ENCODE results near the gene HIVEP3.

The HIVEP3 gene

DNA sequence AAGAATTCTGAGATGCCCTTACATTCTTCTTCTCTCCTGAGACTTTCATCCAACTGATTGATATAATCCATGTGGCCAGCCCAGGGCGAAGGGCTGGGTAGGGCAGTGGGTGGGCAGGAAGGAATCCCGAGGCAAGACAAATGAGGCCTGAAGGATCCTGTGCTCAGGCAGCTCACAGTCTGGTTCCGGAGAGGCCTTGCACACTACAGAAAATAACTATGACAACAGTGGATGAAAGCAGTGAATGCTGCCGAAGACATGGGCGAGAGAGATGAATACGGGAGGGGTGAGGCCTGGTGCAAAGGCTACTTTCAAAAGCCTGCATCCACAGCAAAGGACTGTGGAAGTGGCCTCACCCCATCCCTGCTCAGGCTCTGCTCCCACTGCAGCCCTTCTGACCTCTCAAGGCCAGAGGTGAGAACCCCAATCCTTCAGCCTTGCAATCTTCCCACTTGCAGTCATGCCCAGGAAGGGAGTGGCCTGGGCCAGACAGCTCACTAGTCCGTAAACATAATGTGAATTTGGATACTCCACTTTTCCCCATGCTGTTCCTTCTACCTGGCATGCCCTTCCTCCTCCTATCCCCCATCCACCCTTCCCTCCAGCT lies 250.6 kb downstream of the HIVEP3 start:
- TF ChIP-seq, protein P1, sequence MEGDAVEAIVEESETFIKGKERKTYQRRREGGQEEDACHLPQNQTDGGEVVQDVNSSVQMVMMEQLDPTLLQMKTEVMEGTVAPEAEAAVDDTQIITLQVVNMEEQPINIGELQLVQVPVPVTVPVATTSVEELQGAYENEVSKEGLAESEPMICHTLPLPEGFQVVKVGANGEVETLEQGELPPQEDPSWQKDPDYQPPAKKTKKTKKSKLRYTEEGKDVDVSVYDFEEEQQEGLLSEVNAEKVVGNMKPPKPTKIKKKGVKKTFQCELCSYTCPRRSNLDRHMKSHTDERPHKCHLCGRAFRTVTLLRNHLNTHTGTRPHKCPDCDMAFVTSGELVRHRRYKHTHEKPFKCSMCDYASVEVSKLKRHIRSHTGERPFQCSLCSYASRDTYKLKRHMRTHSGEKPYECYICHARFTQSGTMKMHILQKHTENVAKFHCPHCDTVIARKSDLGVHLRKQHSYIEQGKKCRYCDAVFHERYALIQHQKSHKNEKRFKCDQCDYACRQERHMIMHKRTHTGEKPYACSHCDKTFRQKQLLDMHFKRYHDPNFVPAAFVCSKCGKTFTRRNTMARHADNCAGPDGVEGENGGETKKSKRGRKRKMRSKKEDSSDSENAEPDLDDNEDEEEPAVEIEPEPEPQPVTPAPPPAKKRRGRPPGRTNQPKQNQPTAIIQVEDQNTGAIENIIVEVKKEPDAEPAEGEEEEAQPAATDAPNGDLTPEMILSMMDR (IDR thresholded peaks at IDR 0.05; ENCODE audit: unreplicated experiment in 3 of 3) = no peak
- Mint-ChIP-seq H3K27me3 (ENCODE audit: low read depth) (peaks cover 22% of the 10 kb centered on the region), H3K4me3 (no peak overlapping the region), H3K36me3 (ENCODE audit: low read depth) (no peaks in the 10 kb centered on the region), H3K27ac (no peak overlapping the region), H3K4me1 (peaks cover 63% of the 10 kb centered on the region), H3K9me3 (no peaks in the 10 kb centered on the region)

- Mint-ChIP-seq H3K4me1 (peaks cover 53% of the 10 kb centered on the region), H3K36me3 (ENCODE audit: low read depth) (no peaks in the 10 kb centered on the region), H3K4me3 (peak overlapping the region in 1 of 3 experiments; percentile 37), H3K27me3 (ENCODE audit: low read depth) (peaks cover 22% of the 10 kb centered on the region), H3K9me3 (no peaks in the 10 kb centered on the region), H3K27ac (peak overlapping the region in 1 of 3 experiments; percentile 3)
- TF ChIP-seq, protein P1 (IDR thresholded peaks at IDR 0.05; ENCODE audit: unreplicated experiment in 3 of 3) = no peak
Observed at GRCh38 chr1:41666981-41667631, 251.6 kb downstream of the HIVEP3 start.

DNA sequence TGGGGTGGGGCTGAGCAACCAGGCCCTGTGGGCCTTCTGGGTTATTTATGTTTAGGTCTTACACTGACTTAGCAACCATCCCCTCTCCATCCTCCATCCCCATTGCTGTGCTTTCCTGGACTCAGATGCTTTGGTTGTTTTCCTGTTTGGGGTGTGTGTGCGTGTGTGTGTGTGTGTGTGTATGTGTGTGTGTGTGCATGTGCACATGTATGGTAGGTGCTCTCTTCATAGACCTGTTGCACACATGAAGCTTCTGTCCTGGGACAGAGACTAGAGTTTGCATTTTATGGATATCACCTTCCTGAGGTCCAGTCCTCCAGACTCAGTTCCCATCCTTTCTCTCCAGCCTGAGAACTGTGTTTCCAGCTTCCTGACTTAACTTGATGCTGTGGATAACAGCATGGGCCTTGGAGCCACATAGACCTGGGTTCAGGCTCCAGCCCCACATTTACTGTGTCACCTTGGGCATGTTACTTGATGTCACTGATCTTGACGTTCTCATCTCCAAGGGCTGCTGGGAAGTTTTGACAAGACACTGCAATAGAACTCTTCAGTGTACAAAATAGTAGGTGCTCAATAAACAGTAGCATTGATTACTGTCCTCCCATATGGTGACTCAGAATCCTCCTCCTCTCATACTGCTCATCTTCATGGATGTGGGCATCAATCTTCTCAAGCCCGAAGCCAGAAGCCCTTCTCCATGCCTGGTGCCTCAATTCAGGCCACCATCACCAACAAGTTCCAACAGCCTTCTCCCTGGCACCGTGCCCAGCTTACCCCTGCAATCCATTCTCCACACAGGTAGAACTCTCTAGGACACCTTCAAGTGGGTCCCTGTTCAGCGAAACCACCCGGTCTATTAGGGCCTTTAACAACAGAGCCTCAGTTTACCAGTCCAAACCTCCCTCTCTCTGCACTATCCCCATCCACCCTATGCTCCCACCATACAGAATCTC lies 252.5 kb downstream of the HIVEP3 start:
- H3K27ac Mint-ChIP-seq = peak overlapping the region in 1 of 3 experiments; percentile 32
- H3K9me3 Mint-ChIP-seq = no peaks in the 10 kb centered on the region
- peaks cover 26% of the 10 kb centered on the region for H3K27me3 Mint-ChIP-seq (ENCODE audit: low read depth)
- no peaks in the 10 kb centered on the region for H3K36me3 Mint-ChIP-seq (ENCODE audit: low read depth)
- TF ChIP-seq, protein P1 (IDR thresholded peaks at IDR 0.05; ENCODE audit: unreplicated experiment in 3 of 3) = no peak
- H3K4me1 Mint-ChIP-seq = peaks cover 45% of the 10 kb centered on the region
- peak overlapping the region in 2 of 3 experiments; percentile 9 to 27 for H3K4me3 Mint-ChIP-seq

GRCh38 chr1:41664861-41665640 lies 253.7 kb downstream of the HIVEP3 start:
- no peaks in the 10 kb centered on the region for H3K9me3 Mint-ChIP-seq
- TF ChIP-seq, protein P1 (IDR thresholded peaks at IDR 0.05; ENCODE audit: unreplicated experiment in 3 of 3) = no peak
- peak overlapping the region in 1 of 3 experiments; percentile 10 for H3K27ac Mint-ChIP-seq
- H3K27me3 Mint-ChIP-seq (ENCODE audit: low read depth) = peaks cover 36% of the 10 kb centered on the region
- peak overlapping the region in 2 of 3 experiments; percentile 14 to 26 for H3K4me3 Mint-ChIP-seq
- H3K36me3 Mint-ChIP-seq (ENCODE audit: low read depth) = no peaks in the 10 kb centered on the region
- peaks cover 42% of the 10 kb centered on the region for H3K4me1 Mint-ChIP-seq

DNA sequence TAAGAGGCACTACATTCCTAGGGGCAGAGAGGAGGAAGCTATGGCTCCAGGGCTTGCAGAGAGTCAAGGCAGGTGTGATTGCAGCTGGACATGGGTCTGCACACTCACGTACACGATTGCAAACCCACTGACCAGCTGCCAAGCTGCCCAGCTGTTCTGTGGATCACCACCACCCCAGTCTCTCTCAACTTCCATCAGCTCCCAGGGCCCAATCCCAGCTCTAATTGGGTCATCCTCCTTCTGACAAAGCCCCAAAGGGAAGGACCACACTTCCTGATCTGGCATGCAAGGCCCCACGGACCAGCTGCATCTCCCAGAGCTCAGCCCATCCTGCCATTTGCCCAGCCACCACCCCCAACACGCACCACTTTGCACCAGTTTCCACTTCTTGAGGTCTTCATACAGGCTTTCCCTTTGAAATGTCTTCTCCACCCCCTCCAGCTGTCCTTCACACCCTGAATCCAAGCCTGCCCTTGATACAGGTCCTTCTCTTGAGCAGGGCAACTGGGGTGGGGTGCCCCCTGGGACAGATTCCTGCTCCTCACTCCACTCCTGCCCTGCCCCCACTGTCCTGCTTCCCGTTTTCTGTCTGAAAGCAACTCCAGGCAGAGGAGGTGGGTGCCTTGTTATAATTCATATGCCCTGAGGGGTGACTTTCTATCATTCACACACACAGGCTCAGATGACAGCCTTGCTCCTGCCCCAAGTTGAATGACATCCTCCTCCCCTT lies 254.9 kb downstream of the HIVEP3 start:
- Mint-ChIP-seq H3K9me3 (no peaks in the 10 kb centered on the region), H3K36me3 (ENCODE audit: low read depth) (no peaks in the 10 kb centered on the region), H3K4me3 (peak overlapping the region; percentile 72 to 86 (median 72)), H3K27ac (peak overlapping the region in 2 of 3 experiments; percentile 11 to 67), H3K27me3 (ENCODE audit: low read depth) (peaks cover 40% of the 10 kb centered on the region), H3K4me1 (peaks cover 34% of the 10 kb centered on the region)
- TF ChIP-seq, protein P1 (IDR thresholded peaks at IDR 0.05; ENCODE audit: unreplicated experiment in 3 of 3) = no peak

Measured in nephron (organoid).